ENCODE results near the gene EGR4.

The EGR4 gene

DNA sequence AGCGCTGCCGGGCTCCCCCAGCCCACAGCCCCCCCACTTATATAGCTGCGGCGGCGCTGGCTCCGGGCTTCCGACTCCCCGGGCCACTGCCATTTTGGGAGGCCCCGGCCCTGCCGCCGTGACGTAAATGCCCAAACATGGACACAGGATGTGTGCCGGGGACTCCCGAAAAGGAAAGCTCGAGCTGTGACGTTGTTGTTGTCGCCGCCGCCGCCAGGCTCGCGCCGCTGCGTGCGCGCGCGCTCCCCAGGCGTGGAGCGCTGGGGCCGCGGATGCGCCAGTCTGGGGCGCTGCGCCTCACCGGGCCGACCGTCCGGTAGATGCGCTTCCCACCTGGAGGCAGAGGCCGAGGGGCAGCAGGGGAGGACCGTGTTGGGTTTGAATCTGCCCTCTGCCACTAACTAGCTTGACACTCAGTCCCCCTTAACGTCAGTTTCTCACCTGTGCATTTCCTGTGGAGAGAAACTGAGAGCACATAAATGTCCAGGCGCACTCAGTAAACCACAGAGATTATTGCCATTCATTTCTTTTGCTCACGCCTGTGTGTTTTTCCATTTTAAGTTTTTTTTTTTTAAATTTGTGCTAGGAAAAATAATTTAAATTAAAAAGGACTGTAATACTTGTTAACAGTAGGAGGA is at the start of gene EGR4:
TSS of gene EGR4 (minus strand) at position 15 of the 638 bp plus-strand sequence. CDS start 231 bp downstream, outside the sequence.
- peak; percentile 76 to 82 for DNase-seq (ENCODE audit: extremely low read depth in 1 of 2, low read depth in 1 of 2)

DNA sequence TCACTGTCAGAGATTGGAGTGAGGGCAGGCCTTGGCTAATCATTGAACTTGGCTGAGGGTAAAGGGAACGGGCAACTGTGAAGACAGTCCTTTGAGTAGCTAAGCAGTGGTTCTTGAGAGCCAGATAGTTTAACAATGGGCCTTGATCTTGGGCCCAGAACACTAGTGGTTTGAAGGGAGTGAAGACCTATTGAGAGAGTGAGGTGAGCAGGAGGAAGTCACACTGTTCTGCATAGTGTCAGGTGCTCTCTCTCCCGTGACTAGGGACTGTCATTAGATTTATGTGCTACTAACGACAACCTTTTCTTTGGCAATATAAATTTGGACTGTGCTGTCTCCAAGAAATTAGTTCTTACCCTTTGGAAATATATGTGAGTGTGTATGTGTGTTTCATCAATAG is 47.7 kb upstream of the EGR4 start:
- no peak for DNase-seq (ENCODE audit: extremely low read depth in 1 of 2, low read depth in 1 of 2)

DNA sequence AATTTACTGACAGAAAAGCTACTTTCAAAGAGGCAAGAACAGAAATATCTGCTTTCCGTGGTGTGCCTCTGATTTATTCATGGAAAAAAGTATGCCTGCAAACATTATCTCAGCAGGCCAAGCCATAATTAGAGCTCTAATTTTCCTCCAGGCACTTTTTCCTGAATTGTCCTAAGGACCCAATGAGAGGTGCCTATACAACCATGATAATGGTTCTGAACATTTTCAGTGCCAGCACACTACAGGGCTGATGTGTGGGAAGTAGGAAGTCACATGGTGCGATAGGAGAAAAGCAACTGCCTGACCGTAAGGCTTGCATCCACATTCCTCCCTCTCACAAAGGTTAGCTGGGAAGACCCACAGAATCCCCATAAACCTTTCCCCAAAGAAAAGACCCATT is 45.9 kb upstream of the EGR4 start:
- no peak for DNase-seq (ENCODE audit: extremely low read depth in 1 of 2, low read depth in 1 of 2)

DNA sequence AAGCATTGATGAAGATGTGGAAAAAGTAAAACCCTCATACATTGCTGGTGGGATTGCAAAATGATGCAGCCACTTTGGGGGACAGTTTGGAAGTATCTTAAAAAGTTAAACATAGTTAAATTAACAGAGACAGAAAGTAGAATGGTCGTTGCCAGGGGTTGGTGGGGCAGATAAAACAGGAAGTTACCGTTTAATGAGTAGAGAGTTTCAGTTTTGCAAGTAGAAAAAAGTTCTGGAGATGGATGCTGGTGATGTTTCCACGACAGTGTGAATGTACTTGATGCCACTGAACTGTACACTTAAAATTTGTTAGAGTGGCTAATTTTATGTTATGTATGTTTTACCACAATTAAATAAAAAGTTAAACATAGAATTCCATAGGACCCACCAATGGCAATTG is 44.5 kb upstream of the EGR4 start:
- DNase-seq (ENCODE audit: extremely low read depth in 1 of 2, low read depth in 1 of 2): no peak

DNA sequence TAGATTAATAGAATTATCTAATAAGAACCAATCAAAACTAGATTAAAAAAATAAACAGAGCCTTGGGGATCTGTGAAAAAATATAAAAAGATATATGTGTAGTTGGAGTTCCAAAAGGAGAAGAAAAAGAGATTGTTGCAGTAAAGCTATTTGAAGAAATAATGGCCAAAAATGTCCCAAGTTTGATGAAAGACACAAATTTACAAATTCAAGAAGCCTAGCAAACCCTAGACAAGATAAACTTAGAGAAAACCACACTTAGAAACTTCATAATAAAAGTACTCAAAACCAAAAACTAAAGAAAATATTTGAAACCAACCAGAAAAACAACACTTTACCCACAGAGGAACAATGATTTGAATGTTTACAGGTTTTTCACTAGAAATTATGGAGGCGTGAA is 41.3 kb upstream of the EGR4 start:
- DNase-seq (ENCODE audit: extremely low read depth in 1 of 2, low read depth in 1 of 2): no peak

DNA sequence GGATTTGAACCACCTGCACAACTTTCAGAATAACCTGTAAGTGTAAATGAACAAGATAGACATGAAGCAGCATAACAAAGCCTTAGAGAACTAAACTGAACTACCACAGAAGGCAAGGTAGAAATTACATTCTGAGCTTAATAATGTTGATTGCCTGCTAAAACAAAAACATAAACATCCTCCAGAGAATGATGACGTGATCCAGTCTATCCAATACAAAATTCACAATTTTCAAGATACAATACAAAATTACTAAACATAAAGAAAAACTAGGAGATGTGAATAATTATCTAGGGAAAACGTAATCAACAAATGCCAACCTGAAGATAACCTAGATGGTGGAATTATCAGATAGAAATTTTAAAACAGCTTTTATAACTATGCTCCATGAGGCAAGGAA is 40.7 kb upstream of the EGR4 start:
- DNase-seq (ENCODE audit: extremely low read depth in 1 of 2, low read depth in 1 of 2): no peak

DNA sequence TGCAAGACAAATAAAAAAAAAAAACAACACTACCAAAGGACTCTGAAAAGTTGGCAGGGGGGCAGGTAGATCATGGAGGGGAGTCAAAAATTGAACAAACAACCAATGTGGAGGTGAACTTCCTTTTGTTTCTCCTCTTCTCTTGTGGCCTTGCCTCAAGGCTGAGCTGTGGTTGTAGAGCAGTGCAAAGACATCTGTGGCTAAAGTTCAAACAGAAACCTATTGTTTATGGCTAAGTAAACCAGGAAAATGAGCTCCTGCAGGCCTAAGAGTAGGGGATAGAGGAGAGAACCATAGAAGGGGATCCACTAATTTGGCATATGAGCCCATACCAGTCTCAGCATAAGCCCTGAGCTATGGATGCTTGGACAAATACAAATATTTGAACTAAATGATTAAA is 40.2 kb upstream of the EGR4 start:
- DNase-seq (ENCODE audit: extremely low read depth in 1 of 2, low read depth in 1 of 2): no peak

DNA sequence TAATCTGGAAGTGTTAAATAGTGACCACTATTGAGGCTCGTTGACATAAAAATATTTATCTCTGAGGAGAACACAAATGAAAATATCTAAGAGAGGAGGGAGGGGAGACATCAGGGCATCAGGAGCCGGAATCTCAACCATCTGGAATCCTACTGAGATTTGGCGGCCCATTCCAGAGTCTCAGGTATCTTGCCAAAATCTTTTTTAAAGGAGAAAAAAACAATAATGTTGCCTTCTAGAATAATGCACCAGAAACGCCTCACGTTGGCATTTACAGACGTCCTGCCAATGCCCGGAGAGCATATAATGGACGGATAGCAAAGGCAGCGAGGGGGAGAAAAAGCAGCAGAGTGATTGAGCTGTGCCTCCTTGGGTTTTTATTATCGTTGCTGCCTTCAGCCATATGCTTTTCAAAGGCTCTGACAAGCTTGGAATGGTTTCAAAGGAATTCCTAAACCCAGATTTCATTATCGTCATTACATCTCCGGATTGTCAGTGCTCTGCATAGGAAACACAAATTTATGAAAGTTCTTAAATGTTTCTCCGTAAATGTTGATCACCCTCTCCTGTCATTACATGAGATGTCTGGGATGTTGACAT is 30.9 kb upstream of the EGR4 start:
- DNase-seq (ENCODE audit: extremely low read depth in 1 of 2, low read depth in 1 of 2): no peak

DNA sequence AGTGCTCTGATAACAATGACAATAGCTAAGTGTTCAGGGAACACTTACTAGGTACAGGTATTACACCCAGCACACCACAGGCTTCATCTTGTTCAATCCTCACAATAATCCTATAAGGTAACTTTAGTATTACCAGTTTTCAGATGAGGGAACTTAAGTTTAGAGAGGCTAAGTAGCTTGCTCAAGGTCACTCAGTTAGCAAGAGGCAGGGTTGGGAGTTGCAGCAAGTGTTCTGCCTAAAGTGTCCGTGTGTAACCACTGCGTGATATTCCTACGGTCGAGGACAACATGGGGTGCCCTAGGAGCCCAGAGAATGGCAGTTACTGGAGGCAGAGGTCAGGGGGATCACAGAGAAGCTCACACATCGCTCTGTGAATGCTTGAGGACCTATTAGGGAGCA is 30.2 kb upstream of the EGR4 start:
- DNase-seq (ENCODE audit: extremely low read depth in 1 of 2, low read depth in 1 of 2): no peak

DNA sequence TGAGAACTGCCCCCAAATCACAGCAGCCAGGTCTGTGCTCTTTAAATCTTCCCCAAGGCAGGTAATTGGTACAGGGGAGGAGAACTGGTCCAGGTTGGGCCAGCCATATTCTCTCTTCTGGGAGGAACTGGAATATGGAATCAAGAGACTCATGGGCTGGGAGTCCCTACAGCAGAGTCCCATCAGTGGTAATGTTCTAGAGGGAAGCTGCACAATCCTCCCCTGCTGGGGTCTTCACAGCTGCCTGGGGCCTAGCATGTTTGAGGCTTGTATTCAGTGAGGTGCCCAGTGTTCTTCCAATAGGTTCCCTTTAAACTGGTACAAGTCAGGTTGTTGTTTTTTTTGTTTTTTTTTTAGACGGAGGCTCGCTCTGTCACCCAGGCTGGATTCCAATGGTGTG is 21.1 kb upstream of the EGR4 start:
- no peak for DNase-seq (ENCODE audit: extremely low read depth in 1 of 2, low read depth in 1 of 2)

DNA sequence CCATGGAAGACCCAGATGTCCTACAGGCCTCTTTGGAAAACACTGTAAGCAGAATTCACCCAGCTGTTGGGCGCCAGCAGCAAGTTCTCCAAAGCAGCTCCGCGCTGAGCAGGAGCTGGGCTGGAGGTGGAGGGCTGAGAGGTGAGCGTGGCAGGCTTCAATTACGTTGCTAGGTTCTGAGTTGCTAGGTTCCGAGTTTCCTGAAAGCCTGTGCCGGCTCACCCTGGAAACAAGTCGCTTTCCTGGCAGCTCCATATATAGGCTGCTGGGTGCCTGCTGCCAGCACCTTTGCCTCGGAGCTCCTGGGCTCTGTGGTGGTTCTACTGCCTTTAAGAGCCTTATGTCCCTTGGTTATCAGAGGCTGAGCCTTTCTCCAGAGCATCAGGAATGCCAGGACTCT is 14.4 kb upstream of the EGR4 start:
- no peak for DNase-seq (ENCODE audit: extremely low read depth in 1 of 2, low read depth in 1 of 2)

DNA sequence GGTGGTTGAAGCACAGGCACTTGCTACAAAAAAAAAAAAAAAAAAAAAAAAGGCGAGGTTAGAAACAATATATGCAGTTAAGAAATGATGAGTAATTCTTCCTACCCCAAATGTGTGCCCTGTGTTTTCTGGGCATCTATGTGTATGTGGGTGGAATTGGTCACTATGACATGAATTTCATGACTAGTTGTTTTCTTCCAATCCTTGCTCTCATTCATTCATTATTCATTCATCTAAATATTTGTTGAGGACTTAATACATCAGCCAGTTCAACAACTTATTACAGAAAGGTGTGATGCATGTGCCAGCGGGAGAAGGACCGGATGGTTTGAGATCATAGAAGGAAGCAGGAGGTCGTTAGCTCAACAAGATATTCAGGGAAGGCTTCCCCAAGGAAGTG is 8.3 kb upstream of the EGR4 start:
- DNase-seq (ENCODE audit: extremely low read depth in 1 of 2, low read depth in 1 of 2): no peak

DNA sequence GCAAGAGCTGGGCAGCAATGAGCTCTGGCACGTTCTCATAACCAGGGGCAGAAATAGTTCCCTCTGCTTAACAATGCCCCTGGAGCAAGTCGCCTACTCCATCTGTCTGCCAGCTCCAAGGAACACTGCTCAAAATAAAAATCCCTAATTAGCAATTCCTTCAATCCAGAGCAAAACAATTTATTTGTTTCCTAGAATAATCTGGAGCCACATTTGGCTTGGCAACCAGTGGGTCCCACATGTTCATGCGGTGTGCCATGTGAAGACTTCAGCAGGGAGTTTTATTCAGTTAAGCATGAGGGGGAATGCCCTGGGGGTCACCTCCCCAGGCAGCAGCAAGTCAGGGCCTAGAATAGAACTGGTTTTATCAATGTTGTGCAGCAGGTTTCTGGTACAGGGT is 7.6 kb upstream of the EGR4 start:
- DNase-seq (ENCODE audit: extremely low read depth in 1 of 2, low read depth in 1 of 2): no peak

DNA sequence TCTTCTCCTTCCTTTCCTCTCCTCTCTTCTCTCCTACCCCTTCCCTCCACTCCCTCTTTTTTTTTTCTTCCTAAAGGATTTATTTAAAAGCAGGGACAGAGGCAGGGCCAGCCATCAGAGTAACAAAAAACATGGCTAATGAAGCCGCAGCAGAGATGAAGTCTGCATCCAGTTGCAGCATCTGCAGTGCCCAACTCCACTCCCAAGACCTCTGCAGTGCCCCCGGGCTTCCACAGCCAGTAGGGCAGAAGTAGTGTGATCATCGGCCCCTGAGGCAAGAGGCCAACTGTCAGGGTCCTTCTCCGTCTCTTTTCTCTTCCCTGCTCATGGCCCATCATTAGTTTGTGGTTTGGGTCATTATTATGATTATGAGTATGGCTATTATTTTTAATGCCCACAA is 4.2 kb upstream of the EGR4 start:
- no peak for DNase-seq (ENCODE audit: extremely low read depth in 1 of 2, low read depth in 1 of 2)

DNA sequence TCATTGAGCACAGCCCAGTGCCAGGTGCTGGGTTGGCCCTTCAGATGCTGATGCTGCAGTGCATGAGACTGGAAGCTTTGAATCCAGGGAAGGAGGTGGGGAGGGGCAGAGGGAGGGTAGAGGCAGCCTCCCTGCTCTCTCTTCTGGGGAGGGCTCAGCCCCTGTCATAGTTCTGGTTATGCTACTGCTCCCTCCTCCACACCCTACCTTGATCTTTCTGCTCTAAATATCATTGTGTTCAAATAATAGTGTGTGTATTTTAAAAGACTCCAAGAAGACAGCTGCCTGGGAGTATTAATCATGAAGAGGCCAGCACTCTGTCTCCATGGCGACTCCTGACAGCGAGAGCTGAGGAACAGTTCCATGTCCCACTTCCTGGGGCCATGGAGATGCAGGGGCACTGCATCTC is 3.8 kb upstream of the EGR4 start:
- no peak for DNase-seq (ENCODE audit: extremely low read depth in 1 of 2, low read depth in 1 of 2)

DNA sequence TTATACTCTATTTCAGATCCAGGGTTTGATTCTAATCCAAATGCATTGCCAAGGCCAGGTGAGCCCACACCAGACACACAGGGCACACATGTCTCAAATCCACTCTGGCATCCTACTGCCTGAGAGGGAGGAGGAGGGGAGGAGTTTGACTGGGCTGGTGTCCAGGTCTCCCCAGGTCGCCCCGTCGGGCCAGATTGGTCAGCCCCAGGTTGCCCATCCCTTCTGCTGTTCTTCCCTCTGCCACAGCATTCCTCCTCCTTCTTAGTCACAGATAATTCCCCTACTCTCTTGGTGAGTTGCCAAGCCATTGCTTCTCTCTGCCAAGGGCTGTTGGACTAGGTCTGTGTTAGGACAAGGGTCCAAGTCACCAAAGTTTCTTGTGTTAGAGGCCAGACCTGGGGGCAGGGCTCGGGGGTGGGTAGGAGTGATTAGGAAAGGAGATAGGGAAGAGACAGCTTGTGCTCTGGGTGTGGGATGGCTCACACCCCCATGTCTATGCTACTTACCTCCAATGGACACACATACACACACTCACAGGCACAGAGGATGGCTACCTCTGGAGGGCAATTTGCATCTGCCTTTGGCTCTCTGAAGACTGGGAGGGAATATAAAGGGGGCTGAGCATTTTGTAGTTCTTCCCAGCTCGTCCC is 2.5 kb upstream of the EGR4 start:
- DNase-seq (ENCODE audit: extremely low read depth in 1 of 2, low read depth in 1 of 2): no peak

DNA sequence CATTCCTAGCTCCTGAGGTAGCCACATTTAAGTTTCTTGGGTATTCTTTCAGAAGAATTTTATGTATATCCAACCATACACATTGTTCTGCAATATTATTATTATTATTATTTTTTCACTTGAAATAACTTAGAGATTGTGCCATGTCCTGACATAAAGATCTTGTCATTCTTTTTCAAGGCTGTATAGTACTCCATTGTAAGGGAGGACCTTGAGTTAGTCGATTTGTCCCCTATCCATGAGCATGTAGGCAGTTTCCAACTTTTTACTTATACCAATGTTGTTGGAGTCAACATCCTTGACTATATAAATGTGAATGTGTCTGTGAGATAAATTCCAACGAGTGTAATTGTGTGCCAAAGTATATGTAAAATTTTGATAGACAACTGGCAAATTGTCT is 891 bp upstream of the EGR4 start:
- no peak for DNase-seq (ENCODE audit: extremely low read depth in 1 of 2, low read depth in 1 of 2)

DNA sequence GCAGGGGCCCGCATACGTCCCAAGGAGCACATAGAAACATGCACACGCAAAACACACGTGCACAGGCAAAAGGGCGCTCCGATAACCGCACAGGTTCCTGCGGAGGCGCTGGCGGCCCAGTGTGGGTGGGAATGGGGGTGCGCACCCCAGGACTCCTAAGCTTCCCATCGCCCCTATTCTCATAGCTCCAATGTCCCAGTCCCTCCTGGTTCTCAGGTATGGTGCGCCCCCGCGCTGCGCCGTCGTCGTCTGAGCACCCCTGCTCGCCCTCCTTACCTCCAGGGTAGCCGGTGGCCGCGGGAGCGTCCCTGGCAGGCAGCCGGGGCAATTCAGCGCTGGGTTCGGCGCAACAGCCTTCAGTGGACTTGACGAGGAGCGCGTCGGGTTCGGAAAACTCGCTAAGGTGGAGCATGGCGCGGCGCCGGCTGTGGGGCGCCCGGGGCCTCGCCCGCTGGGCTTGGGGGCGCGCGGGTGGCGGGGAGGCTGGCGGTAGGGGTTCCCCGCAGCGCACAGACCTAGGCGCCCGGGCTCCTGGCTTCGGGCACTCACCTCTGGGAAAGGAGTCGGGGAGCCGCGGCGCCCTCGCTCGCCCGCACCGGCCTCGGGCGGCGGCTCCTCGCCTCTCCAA is 328 bp downstream of the EGR4 start:
- DNase-seq (ENCODE audit: extremely low read depth in 1 of 2, low read depth in 1 of 2): no peak

DNA sequence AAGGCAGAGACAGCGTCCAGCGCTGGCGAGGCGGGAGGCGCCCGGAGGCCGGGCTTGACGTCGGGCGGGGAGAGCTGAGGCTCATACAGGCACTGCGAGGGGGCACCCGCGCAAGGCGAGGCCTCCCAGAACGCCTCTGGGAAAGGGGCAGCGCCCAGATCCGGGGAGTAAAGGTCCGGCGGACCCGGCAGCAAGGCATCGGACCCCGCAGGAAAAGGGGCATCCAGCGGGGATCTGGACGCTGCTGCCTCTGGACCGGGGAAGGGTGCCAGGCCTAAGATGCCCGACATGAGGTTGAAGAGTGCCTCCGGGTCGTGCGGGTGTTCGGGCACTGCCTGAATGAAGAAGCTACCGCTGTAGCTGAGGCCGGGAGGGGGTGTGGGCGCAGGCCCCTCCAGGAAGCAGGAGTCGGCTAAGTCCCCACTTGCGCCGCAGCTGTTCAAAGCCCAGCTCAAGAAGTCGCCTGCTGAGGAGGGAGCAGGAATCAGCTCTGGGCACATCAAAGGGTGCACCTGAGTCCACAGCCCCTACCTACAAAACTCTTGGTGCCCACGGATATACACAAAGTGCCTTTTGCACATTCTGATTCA is 937 bp downstream of the EGR4 start:
- DNase-seq (ENCODE audit: extremely low read depth in 1 of 2, low read depth in 1 of 2): no peak

DNA sequence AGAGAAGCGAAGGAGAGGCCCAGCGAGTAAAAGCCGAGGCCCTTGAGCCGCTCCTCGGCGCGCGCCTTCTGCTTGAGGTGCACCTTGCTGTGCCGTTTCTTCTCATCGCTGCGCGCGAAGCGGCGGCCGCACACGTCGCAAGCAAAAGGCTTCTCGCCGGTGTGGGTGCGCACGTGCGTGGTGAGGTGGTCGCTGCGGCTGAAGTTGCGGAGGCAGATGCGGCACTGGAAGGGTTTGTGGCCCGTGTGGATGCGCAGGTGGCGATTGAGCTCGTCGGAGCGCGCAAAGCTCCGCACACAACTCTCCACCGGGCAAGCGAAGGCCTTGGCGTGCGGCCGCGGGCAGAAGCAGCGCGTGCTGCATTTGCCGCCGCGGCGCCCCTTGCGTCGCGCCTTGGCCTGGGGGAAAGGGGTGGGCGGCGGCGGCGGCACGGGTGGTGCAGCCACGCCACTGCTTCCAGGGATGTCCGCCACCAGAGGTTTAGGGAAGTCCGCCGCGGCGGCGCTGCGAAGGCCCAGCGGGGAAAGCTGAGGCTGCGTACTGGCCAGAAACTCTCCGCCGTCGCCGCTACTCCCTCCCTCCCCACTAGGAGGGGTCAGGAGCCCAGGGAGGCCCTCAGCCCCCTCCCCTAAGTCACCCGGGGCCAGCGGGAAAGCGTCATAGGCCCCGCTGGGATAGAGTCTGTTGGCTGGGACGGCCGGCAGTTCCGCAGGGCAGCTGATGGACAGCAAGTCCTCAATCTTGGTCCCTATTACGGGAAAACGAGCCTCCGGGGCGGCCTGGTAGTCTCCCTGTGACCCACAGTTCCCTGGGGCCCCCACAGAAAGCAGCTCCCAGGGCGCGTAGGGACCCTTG is 1.7 kb downstream of the EGR4 start:
- DNase-seq (ENCODE audit: extremely low read depth in 1 of 2, low read depth in 1 of 2): no peak

DNA sequence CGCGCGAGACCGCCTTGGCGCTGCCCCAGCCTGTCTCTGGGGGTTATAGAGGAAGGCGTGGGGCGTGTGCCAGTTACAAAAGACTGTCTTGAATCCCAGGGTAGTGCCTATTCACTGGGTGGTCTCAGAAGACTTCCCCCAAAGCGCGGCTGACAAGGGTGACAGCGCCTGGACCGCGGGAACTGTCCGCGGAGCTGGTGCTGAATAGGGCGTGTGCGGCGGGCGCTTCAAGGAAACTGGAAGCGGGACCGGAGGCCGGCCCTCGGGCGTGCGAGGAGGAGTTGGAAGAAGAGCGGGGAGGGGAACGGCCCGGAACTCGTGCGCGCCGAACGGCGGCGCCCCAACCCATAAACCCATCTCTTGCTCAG is 2.3 kb downstream of the EGR4 start:
- peak in 1 of 2 donors; percentile 35 for DNase-seq (ENCODE audit: extremely low read depth in 1 of 2, low read depth in 1 of 2)
